Measurements from ENCODE around the gene SLC4A8. TPM values are rescaled to one million over a fixed set of nuclear protein-coding genes. Genes with fewer than 3 reads are reported as not detected.

Gene SLC4A8
- total and polyA plus RNA-seq, 2 donors (not counting 3 experiments of a cell fraction or from before 2014, with no cell fraction given) = 4.7 to 9.7 TPM

DNA sequence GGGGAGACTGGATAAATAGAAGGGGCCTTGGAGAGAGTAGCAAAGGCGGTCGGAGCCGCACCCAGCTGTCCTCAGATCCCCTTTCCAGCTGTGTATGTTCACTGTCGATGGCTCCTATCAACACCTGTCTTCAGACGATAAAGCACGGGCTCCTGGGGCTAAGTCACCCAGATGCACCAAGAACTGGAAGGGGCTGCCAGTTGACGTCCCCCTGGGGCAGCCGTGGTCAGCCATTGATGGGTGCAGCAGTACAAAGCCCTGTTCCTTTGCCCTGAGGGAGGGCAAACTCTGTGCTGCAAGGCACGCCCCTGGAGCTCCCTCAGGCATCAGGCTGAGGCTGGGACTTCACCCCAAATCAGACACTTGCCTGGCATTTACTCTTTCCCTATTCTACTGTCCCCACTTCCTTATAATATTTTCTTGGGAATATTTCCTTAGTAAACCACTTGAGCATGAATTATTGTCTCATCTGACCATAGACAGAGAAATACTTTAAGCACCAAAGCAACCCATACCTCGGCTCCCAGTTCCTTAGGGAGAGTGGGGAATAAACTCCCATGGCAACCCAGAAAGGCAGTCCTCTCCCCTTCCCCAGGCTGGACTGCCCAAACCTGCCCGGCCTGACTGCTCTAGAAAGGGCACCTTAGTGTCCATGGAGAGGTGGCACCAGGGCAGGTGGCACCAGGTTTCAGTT lies 106.8 kb downstream of the SLC4A8 start:
- Histone ChIP-seq H3K4me3 (replicated peaks in 1 of 3; ENCODE audit: insufficient read depth in 1 of 3, low read depth in 1 of 3, low read length in 3 of 3) (no peak overlapping the region), H3K9me1 (replicated peaks; ENCODE audit: control insufficient read depth, extremely low read depth, insufficient read depth, low read length) (no peaks in the 10 kb centered on the region), H3K9ac (replicated peaks; ENCODE audit: extremely low read depth, insufficient read depth, low read length) (no peak overlapping the region), H3K9me3 (replicated peaks; ENCODE audit: control insufficient read depth, insufficient read depth, low read length) (no peaks in the 10 kb centered on the region), H3K4me2 (ENCODE audit: insufficient read depth, low read length) (no peak overlapping the region), H2AFZ (ENCODE audit: low read depth, low read length) (peak overlapping the region; percentile 54), H3K27me3 (ENCODE audit: control insufficient read depth in 2 of 2, insufficient read depth in 2 of 2, low read length in 2 of 2) (peaks cover 2 to 3% of the 10 kb centered on the region in 2 experiments), H3K4me1 (ENCODE audit: control insufficient read depth, extremely low read depth, insufficient read depth, low read length) (no peaks in the 10 kb centered on the region), H3K79me2 (ENCODE audit: control insufficient read depth, insufficient read depth, low read length) (no peaks in the 10 kb centered on the region), H4K20me1 (replicated peaks; ENCODE audit: control insufficient read depth, extremely low read depth, insufficient read depth, low read length) (no peaks in the 10 kb centered on the region), H3K36me3 (ENCODE audit: control insufficient read depth in 2 of 2, extremely low read depth in 1 of 2, insufficient read depth in 2 of 2, low read length in 2 of 2) (no peaks in the 10 kb centered on the region), H3K27ac (ENCODE audit: insufficient read depth, low read depth, low read length) (no peak overlapping the region)
- TF ChIP-seq POLR2AphosphoS5 (IDR thresholded peaks at IDR 0.05; ENCODE audit: insufficient read depth, low read depth, low read length) (no peak), EZH2 (IDR thresholded peaks at IDR 0.05; ENCODE audit: borderline replicate concordance, low read depth, low read length, severe bottlenecking) (no peak), JUN (IDR thresholded peaks at IDR 0.05; ENCODE audit: borderline replicate concordance, insufficient read depth, insufficient read length, low read depth) (no peak), MYC (IDR thresholded peaks at IDR 0.05; ENCODE audit: low read depth, low read length) (no peak), FOS (IDR thresholded peaks at IDR 0.05; ENCODE audit: borderline replicate concordance, insufficient read depth, low read length) (no peak), POLR2A (IDR thresholded peaks at IDR 0.05; ENCODE audit: low read depth, low read length) (no peak), GATA2 (IDR thresholded peaks at IDR 0.05; ENCODE audit: insufficient read depth, insufficient read length, low read depth, low read length) (no peak)
- TF ChIP-seq, protein P1, sequence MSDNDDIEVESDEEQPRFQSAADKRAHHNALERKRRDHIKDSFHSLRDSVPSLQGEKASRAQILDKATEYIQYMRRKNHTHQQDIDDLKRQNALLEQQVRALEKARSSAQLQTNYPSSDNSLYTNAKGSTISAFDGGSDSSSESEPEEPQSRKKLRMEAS (IDR thresholded peaks at IDR 0.05; ENCODE audit: insufficient read depth, insufficient read length) = no peak
- TF ChIP-seq, protein P2, sequence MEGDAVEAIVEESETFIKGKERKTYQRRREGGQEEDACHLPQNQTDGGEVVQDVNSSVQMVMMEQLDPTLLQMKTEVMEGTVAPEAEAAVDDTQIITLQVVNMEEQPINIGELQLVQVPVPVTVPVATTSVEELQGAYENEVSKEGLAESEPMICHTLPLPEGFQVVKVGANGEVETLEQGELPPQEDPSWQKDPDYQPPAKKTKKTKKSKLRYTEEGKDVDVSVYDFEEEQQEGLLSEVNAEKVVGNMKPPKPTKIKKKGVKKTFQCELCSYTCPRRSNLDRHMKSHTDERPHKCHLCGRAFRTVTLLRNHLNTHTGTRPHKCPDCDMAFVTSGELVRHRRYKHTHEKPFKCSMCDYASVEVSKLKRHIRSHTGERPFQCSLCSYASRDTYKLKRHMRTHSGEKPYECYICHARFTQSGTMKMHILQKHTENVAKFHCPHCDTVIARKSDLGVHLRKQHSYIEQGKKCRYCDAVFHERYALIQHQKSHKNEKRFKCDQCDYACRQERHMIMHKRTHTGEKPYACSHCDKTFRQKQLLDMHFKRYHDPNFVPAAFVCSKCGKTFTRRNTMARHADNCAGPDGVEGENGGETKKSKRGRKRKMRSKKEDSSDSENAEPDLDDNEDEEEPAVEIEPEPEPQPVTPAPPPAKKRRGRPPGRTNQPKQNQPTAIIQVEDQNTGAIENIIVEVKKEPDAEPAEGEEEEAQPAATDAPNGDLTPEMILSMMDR (IDR thresholded peaks at IDR 0.05; ENCODE audit: extremely low read depth in 1 of 2, insufficient read depth in 1 of 2, low read depth in 1 of 2, low read length in 2 of 2) = no peak
- intact Hi-C loops (cut with micrococcal nuclease) (no loop called here), dilution Hi-C loops (cut with MboI; ENCODE audit: extremely low pct_ligation_motif_present, low sequenced_read_pairs) (no loop called here)
- BruUV-seq (replicated peaks) = no TSS peak
- no peak for FAIRE-seq
- ChIA-PET POLR2A (no interaction called here), CTCF (interaction anchor here (0.7 to 4.8 kb wide), 27 partner anchors 8 to 344 kb away, joined by 3 to 140 read pairs (median 5); partner anchors contain the start of gene SLC4A8)
- DNase-seq (ENCODE audit: low read depth, low spot score) = no peak
